HepG2 (cell line): ENCODE data around the gene RFX7.

Experiments
- PATZ1 ChIP-seq: sonication (generic); formaldehyde crosslinking; IDR thresholded peaks from 2 replicates; pipeline ENCODE4 v1.4.0; 2020; ENCODE audit warnings: missing genetic modification reagents
- ZBTB40 ChIP-seq, 2 experiments: fragments of 450-650 bp in 1 of 2; sonication (generic) in 1 of 2; formaldehyde crosslinking in 1 of 2; IDR thresholded peaks; 2 replicates each; pipeline versions ENCODE4 v1.6.1 to v1.8.0; 2016 to 2022; ENCODE audit warnings: antibody characterized with exemption in 1 of 2, mild to moderate bottlenecking in 1 of 2, missing genetic modification reagents in 1 of 2
- ZNF3 ChIP-seq: IDR thresholded peaks from 2 replicates; pipeline ENCODE4 v1.7.0; 2017; ENCODE audit warnings: inconsistent platforms

- TF ChIP-seq ZNF3 (CRISPR knock-in tag) (no peak), PATZ1 (CRISPR knock-in tag) (no peak), ZBTB40 (IDR thresholded peaks at IDR 0.05) (no peak), ZBTB40 (CRISPR knock-in tag; IDR thresholded peaks at IDR 0.05) (no peak)
These were observed 10.1 kb downstream of the RFX7 start for GRCh38 chr15:56233549-56233948.
